Measurements from ENCODE around the gene DDX31.

- no peak for TF ChIP-seq TAF1 (IDR thresholded peaks at IDR 0.05; ENCODE audit: borderline replicate concordance, insufficient read depth, low read length)
- TF ChIP-seq POLR2AphosphoS5 (IDR thresholded peaks at IDR 0.05; ENCODE audit: low read depth, low read length), result no peak
- TF ChIP-seq, protein P1, sequence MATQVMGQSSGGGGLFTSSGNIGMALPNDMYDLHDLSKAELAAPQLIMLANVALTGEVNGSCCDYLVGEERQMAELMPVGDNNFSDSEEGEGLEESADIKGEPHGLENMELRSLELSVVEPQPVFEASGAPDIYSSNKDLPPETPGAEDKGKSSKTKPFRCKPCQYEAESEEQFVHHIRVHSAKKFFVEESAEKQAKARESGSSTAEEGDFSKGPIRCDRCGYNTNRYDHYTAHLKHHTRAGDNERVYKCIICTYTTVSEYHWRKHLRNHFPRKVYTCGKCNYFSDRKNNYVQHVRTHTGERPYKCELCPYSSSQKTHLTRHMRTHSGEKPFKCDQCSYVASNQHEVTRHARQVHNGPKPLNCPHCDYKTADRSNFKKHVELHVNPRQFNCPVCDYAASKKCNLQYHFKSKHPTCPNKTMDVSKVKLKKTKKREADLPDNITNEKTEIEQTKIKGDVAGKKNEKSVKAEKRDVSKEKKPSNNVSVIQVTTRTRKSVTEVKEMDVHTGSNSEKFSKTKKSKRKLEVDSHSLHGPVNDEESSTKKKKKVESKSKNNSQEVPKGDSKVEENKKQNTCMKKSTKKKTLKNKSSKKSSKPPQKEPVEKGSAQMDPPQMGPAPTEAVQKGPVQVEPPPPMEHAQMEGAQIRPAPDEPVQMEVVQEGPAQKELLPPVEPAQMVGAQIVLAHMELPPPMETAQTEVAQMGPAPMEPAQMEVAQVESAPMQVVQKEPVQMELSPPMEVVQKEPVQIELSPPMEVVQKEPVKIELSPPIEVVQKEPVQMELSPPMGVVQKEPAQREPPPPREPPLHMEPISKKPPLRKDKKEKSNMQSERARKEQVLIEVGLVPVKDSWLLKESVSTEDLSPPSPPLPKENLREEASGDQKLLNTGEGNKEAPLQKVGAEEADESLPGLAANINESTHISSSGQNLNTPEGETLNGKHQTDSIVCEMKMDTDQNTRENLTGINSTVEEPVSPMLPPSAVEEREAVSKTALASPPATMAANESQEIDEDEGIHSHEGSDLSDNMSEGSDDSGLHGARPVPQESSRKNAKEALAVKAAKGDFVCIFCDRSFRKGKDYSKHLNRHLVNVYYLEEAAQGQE (IDR thresholded peaks at IDR 0.05; ENCODE audit: insufficient read depth in 1 of 2, low read depth in 2 of 2, low read length in 2 of 2), result no peak
- TF ChIP-seq SIN3A (IDR thresholded peaks at IDR 0.05; ENCODE audit: borderline replicate concordance, insufficient read depth, low read length), result no peak
- no peak for TF ChIP-seq FOXP2 (optimal IDR thresholded peaks at IDR 0.05; ENCODE audit: borderline replicate concordance, extremely low read depth, extremely low read length, insufficient read depth)
These were observed 79.2 kb downstream of the DDX31 start for GRCh38 chr9:132590318-132591182.
